Epithelial cell of proximal tubule (primary cell): Measurements from ENCODE around the gene NVL. TPM values are rescaled to one million over a fixed set of nuclear protein-coding genes. Genes with fewer than 3 reads are reported as not detected.
A peak's percentile ranks its signal among the peaks of the same experiment; 100 is the strongest.

ENCODE experiments used
- DNase-seq: peaks from one replicate; pipeline ENCODE4 v3.0.0-alpha.2; 2011; ENCODE audit warnings: low read depth
- H3K4me3 ChIP-seq: 2 replicates; pipeline ENCODE4 v1.5.1; 2011; ENCODE audit warnings: low read depth, mild to moderate bottlenecking, low read length
- total RNA-seq: library from RNA; depleted of rRNA; stranded (reverse); fragments of >200 nt; gene quantifications from 2 replicates; pipeline ENCODE4 v1.2.3, GENCODE V29; 2015
- TF ChIP-seq, protein P1 (sequence below): conservative IDR thresholded peaks from 2 replicates; pipeline ENCODE4 v1.5.1; 2012; ENCODE audit warnings: low read depth, mild to moderate bottlenecking, low read length

The NVL gene
- total RNA-seq: 19.4 and 30.4 TPM in 2 replicates

DNA sequence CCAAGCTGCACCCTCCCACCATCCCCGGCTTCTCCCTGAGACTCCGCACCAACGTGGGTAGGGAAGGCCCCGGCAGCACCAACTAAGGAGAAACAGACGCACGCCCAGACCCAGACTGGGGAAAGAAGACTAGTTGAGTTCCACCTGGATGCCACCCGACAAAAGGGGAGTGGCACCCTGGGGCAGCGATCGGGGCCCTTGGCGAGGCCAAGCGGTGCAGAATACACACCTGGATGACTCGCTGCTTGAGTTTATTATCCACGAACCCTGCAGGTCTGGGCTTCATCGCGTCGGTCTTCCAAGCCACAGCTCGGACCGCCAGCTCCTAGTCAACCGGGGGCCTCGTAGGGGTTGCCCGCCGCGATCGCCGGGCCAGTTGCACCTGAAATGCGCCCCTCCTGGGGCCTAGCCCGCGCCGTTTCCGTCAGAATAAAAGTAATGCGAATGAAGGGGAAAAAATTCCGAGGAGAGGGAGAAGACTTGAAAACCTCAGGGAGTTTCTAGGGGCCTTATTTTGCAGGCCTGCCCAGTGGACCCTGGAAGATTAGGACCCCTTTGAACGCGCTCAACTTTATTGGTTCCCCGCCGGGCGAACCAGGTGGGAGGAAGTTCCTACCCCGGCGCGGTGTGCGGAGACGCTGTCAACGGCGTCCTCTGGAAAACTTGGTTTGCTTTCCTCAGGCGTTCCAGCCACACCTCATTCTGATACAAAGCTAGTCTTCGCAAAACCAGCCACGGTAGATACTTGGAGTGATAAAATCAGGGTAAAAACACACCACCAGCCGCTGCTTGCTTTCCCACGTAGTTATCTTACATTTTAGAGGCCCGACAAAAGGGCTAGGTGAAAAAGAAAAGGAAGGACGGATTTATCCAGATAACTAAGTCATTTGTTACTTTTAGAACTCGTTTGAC is at the start of gene NVL:
Gene NVL, minus strand, starts transcription at position 331 of the 912 bp plus-strand sequence. Its CDS starts 45 bp downstream, at position 286.
- H3K4me3 ChIP-seq: peak within 1 kb of the TSS; percentile 86
- TF ChIP-seq, protein P1, sequence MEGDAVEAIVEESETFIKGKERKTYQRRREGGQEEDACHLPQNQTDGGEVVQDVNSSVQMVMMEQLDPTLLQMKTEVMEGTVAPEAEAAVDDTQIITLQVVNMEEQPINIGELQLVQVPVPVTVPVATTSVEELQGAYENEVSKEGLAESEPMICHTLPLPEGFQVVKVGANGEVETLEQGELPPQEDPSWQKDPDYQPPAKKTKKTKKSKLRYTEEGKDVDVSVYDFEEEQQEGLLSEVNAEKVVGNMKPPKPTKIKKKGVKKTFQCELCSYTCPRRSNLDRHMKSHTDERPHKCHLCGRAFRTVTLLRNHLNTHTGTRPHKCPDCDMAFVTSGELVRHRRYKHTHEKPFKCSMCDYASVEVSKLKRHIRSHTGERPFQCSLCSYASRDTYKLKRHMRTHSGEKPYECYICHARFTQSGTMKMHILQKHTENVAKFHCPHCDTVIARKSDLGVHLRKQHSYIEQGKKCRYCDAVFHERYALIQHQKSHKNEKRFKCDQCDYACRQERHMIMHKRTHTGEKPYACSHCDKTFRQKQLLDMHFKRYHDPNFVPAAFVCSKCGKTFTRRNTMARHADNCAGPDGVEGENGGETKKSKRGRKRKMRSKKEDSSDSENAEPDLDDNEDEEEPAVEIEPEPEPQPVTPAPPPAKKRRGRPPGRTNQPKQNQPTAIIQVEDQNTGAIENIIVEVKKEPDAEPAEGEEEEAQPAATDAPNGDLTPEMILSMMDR: no peak
- peak; percentile 49 for DNase-seq

DNA sequence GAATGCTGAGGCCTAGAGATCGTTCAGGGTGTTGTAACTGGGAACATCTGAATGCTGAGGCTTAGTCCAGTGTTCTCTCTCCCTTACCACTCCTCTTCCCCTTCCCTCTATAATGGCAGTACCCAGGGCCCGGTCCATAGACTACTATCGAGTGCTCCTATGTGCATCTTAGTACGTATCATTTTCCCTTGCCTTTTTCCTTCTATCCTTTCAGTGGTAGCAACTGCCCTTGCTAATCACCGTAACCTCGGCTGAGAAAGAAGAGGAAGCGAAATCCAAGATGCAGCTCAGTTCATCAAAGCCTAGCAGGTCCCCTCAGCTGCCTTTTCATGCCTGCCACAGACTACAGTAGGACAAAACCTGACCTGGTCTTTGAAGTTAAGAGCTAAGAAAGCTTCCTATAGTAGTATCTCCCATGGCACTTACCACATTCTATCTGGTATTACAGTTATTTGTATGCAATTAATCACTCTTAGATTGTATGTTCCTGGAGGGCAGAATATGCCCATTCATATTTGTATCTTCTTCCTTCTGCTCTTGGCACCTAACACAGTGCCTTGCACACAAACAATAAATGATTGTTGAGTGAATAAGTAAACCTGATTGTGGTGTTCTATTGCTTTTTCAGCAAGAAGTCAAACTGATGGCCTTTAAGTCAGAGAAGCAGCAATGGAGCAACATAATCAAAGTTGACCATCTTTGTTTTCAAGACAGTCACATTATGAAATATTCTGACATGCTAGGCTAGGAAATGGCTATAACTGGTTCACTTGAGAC is 49.1 kb upstream of the NVL start:
- no peak for DNase-seq
- TF ChIP-seq, protein P1: no peak
- no peak overlapping the region for H3K4me3 ChIP-seq

DNA sequence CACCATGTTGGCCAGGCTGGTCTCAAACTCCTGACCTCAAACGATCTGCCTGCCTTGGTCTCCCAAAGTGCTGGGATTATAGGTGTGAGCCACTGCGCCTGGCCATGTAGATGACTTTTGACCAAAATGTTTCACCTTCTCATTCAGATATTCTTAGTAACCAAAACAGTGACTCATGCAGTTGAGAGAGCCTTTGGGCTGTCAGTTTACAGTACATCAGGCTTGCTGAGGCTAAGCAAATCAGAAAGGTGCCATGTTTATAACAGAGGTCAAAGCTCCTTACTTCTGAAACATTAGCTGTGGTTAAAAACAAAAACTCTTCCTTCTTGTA is 47.7 kb upstream of the NVL start:
- TF ChIP-seq, protein P1: no peak
- no peak overlapping the region for H3K4me3 ChIP-seq
- DNase-seq: peak; percentile 20

DNA sequence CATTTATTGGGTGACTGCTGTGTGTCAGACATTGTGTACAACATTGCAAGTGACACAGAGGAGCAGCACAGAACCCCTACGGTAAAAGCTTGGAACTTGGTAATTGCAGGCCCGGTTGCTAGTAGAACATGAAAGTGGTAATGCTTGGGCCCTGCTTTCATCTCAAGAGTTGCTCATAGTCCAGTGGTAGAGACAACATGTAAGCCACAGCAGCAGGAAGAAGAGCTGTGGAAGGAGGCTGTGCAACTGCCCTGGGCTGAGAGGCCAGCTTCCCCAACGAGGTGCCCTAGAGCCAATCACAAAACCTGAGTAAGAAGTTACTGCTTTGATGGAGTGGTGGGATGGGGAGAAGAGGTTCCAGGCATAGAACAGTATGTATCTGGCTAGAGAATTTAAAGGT is 45.1 kb upstream of the NVL start:
- TF ChIP-seq, protein P1: no peak
- H3K4me3 ChIP-seq: no peak overlapping the region
- no peak for DNase-seq

DNA sequence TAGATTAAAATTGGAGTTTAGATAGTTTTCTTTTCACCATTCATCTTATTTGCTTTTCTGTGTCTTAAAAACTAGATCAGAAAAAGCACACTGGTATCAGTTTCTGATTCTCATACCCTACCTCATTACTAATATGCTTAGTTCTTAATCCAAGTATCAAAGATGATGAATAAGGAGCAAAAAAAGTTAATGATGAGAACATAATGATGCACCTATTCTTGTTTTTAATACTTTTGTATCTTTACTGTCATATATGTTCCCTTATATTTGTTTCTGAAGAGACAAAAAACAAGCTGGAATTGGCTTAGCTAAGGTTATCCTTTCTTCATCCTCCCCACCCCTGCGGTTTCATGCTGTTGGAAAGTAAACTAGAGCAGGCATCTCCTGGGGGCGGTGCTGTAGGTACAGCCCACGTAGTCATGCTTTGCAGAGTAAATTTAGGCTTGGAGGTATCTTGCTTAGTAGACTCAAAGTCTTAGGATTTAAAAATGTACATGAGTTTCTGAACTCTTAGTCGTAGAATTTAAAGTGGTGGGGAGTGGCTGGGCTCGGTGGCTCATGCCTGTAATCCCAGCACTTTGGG is 43.1 kb upstream of the NVL start:
- no peak overlapping the region for H3K4me3 ChIP-seq
- TF ChIP-seq, protein P1: no peak
- DNase-seq: no peak

DNA sequence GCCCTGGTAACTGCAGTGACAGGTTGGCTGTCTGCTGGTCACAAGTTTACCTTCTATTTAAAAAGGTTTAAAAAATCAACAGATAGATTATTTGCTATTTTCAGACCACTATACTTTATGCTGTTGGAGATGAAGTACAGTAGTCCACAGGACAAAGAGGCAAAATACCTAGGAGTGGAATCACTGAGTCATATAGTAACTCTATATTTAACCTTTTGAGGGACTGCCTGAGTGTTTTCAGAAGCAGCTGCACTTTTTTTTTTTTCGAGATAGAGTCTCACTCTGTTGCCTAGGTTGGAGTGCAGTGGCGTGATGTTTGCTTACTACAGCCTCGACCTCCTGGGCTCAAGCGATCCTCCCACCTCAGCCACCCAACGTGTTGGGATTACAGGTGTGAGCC is 38.4 kb upstream of the NVL start:
- TF ChIP-seq, protein P1: no peak
- DNase-seq: no peak
- H3K4me3 ChIP-seq: no peak overlapping the region
